Uterus (tissue), 4 donors: Measurements from ENCODE around the gene FBXL19. TPM values are rescaled to one million over a fixed set of nuclear protein-coding genes. Genes with fewer than 3 reads are reported as not detected.

Source experiments
- DNase-seq, 2 donors: peaks; one replicate each; pipeline ENCODE4 v3.0.0-alpha.2; 2019 to 2020
- H3K27ac ChIP-seq, 2 donors: fragments of 200-600 bp; sonication (generic); 1 replicate in 1 of 2; 2 replicates in 1 of 2; pipeline ENCODE4 v1.5.1; 2016 to 2018
- H3K27me3 ChIP-seq, 2 donors: fragments of 200-600 bp; sonication (generic); one replicate each; pipeline ENCODE4 v1.5.1; 2018 to 2019; ENCODE audit warnings: control low read depth in 1 of 2
- H3K36me3 ChIP-seq, 2 donors: fragments of 200-600 bp; sonication (generic); one replicate each; pipeline ENCODE4 v1.5.1; 2019; ENCODE audit warnings: control low read depth in 1 of 2
- H3K4me1 ChIP-seq, 2 donors: fragments of 200-600 bp; sonication (generic); one replicate each; pipeline ENCODE4 v1.5.1; 2018 to 2019; ENCODE audit warnings: control low read depth in 1 of 2
- H3K4me3 ChIP-seq, 2 donors: fragments of 200-600 bp; sonication (generic); 1 replicate in 1 of 2; 2 replicates in 1 of 2; pipeline ENCODE4 v1.5.1; 2018 to 2019; ENCODE audit warnings: mild to moderate bottlenecking in 1 of 2
- H3K9me3 ChIP-seq, 2 donors: fragments of 200-600 bp; sonication (generic); one replicate each; pipeline ENCODE4 v1.5.1; 2019; ENCODE audit warnings: control low read depth in 1 of 2
- POLR2A ChIP-seq, 2 donors: fragments of 450-650 bp; IDR thresholded peaks; one replicate each; pipeline ENCODE4 v1.6.1; 2016; ENCODE audit warnings: antibody characterized with exemption in 2 of 2, mild to moderate bottlenecking in 1 of 2, moderate library complexity in 1 of 2
- intact Hi-C: fragments of 100-400 bp; cut with DNase I; formaldehyde crosslinking; loops from one replicate; pipeline ENCODE4 v1.15.1; 2023; ENCODE audit warnings: low total_unique reads
- total RNA-seq, 4 donors: library from RNA; depleted of rRNA in 3 of 4; stranded (reverse); fragments of >200 nt in 3 of 4; gene quantifications; one replicate each; pipeline versions ENCODE4 v1.1.0 to v1.2.4, GENCODE V29; 2014 to 2023
- TF ChIP-seq, protein P1 (sequence below), 4 experiments: fragments of 200-600 bp in 2 of 4; fragments of 450-650 bp in 2 of 4; sonication (generic) in 2 of 4; IDR thresholded peaks; one replicate each; pipeline ENCODE4 v1.5.1; 2016 to 2019; ENCODE audit warnings: antibody characterized with exemption in 4 of 4, mild to moderate bottlenecking in 2 of 4, moderate library complexity in 1 of 4
- donor health status: DM: yes; HTN: yes; CAD: no.

FBXL19 gene
- total RNA-seq, 4 donors from 2014 or later, result 3.8 to 25.4 (median 19.0) TPM

DNA sequence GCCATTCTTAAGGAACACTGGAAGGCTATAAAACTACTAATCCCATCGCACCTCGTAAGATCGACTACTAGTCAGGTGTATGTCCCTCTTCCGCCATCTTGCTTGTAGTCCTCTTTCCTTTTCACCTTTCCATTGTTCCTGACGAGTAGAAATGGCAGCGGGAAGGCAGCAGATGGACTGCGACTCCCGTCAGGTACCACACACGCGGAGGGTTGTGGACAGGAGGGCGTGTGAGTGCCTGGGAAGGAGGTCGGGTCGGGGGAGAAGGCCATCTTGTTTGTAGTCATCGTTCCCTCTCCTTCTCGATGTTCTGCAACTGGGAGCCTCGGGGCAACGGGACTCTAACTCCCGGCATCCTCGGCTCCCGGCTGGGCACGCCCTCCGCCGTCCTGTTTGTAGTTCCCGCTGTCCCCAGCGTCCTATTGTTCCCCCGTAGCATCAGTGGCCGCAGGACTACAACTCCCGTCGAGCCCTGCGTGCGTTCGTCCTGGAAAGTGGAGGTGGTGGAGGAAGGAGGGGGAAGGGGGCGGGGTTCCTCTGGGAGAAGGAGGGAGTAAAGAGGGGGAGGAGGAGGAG lies 324 bp upstream of the FBXL19 start:
- Histone ChIP-seq H3K9me3 (no peaks in the 10 kb centered on the region), H3K27me3 (no peaks in the 10 kb centered on the region), H3K4me1 (peaks cover 0 to 8% of the 10 kb centered on the region in 2 donors), H3K27ac (peak overlapping the region; percentile 94 to 97), H3K4me3 (peak overlapping the region; percentile 66 to 90), H3K36me3 (no peaks in the 10 kb centered on the region)
- intact Hi-C loops, result no loop called here
- peak; percentile 99 to 100 for DNase-seq
- TF ChIP-seq, protein P1, sequence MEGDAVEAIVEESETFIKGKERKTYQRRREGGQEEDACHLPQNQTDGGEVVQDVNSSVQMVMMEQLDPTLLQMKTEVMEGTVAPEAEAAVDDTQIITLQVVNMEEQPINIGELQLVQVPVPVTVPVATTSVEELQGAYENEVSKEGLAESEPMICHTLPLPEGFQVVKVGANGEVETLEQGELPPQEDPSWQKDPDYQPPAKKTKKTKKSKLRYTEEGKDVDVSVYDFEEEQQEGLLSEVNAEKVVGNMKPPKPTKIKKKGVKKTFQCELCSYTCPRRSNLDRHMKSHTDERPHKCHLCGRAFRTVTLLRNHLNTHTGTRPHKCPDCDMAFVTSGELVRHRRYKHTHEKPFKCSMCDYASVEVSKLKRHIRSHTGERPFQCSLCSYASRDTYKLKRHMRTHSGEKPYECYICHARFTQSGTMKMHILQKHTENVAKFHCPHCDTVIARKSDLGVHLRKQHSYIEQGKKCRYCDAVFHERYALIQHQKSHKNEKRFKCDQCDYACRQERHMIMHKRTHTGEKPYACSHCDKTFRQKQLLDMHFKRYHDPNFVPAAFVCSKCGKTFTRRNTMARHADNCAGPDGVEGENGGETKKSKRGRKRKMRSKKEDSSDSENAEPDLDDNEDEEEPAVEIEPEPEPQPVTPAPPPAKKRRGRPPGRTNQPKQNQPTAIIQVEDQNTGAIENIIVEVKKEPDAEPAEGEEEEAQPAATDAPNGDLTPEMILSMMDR (IDR thresholded peaks at IDR 0.05), result no peak
- TF ChIP-seq POLR2A (IDR thresholded peaks at IDR 0.05), result peak; percentile 18 to 51

DNA sequence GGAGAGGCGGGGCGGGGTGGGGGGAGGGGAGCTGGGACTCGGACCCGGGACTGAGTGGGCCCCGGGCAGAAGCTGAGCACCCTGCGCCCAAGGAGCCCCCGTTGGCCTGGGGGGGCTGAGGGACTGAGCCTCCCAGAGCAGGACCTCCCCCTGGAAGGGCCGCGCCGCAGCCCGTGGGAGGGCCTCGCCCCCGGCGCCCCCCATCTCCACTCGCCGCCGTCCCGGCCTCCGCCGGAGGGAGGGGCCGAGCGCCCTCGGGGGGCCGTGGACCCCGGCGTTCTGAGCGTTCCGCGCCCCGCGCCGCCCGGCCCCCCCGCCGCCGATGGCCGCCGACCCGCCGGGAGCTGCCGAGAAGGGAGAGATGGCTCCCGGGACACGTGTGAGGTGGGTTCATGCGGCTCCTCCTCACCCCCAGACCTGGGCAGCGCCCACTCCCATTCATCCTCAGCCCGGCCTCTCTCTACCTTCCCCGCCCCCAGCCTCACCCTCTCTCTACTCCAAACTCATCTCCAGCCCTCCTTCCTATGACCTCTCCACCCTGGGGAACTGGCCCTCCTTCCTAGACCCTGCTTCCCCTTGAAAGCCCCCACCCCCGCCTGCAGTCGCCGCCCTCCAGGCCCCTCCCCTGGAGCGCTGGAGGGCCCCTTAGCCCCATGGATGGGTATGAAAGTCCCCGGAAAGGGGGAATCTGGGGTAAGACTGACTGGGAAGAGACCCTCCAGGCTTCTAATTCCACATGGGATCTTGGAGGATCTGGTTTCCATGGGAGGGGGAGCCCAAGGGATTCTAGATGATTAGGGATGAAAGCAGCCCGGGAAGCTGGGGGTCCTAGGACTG lies 922 bp downstream of the FBXL19 start:
- TF ChIP-seq POLR2A (IDR thresholded peaks at IDR 0.05), result no peak
- TF ChIP-seq, protein P1 (IDR thresholded peaks at IDR 0.05), result no peak
- Histone ChIP-seq H3K4me3 (peak overlapping the region; percentile 66 to 90), H3K4me1 (peaks cover 0 to 8% of the 10 kb centered on the region in 2 donors), H3K9me3 (no peaks in the 10 kb centered on the region), H3K27ac (peak overlapping the region; percentile 91 to 97), H3K36me3 (no peaks in the 10 kb centered on the region), H3K27me3 (no peaks in the 10 kb centered on the region)
- peak; percentile 47 to 49 for DNase-seq
- intact Hi-C loops, result no loop called here

DNA sequence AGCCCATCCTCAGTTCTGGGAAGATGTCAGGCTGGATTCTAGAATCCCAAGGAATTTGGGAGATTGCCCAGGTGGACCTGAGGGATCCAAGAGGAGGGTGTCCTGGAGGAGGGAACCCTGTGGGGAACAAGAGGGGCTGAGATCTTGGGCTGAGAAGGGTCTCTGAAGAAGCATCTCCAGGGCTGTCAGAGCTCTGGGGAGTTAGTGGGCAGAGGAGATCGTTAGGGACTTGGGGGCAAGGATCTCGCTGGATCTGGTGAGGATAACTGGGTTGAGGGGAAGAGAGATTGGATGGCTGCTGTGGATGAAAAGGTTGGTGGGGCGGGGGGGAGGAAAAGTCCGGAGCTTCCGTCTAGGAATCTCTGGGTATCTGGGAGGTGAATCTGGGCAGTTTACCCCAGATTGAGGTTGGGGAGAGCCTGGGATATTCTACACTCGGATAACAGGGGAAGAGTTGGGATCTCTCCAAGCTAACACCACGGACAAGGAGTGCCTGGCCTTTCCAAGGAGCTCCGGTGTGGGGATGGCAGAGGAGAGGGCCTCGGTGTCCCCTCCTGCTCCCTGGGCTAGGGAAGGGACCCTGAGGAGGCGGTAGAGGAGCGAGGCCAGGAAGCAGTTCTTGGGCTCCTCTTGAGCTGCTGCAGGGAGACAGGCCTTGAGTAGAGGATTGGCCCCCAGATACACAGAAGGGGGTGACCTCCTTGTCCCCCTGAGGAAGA lies 1.7 kb downstream of the FBXL19 start:
- Histone ChIP-seq H3K4me3 (peak overlapping the region in 1 of 2 donors; percentile 66), H3K4me1 (peaks cover 0 to 8% of the 10 kb centered on the region in 2 donors), H3K27ac (peak overlapping the region; percentile 91 to 97), H3K27me3 (no peaks in the 10 kb centered on the region), H3K36me3 (no peaks in the 10 kb centered on the region), H3K9me3 (no peaks in the 10 kb centered on the region)
- intact Hi-C loops, result no loop called here
- TF ChIP-seq POLR2A (IDR thresholded peaks at IDR 0.05), result no peak
- TF ChIP-seq, protein P1 (IDR thresholded peaks at IDR 0.05), result no peak
- DNase-seq, result no peak

DNA sequence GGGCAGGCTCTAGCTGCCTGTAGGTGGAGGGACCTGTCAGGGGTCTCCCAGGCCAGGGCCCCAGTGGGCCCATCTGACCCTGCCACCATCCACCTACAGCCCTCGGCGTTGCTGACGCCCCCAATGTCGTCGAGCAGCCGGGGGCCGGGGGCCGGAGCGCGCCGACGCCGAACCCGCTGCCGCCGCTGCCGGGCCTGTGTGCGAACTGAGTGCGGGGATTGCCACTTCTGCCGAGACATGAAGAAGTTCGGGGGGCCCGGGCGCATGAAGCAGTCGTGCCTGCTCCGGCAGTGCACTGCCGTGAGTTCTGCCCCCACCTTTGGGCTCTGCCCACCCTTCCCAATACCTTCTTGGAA lies 2.2 kb downstream of the FBXL19 start:
- intact Hi-C loops, result no loop called here
- H3K36me3 ChIP-seq, result no peaks in the 10 kb centered on the region
- no peak for DNase-seq
- H3K27ac ChIP-seq, result no peak overlapping the region
- peaks cover 0 to 8% of the 10 kb centered on the region in 2 donors for H3K4me1 ChIP-seq
- no peak overlapping the region for H3K4me3 ChIP-seq
- no peak for TF ChIP-seq POLR2A (IDR thresholded peaks at IDR 0.05)
- TF ChIP-seq, protein P1 (IDR thresholded peaks at IDR 0.05), result no peak
- H3K9me3 ChIP-seq, result no peaks in the 10 kb centered on the region
- no peaks in the 10 kb centered on the region for H3K27me3 ChIP-seq
